Ishikawa (cell line): ENCODE data around the gene EEF1AKMT4.

Experiments used
- CREB1 ChIP-seq: IDR thresholded peaks from 2 replicates; pipeline ENCODE4 v1.6.1; 2012; ENCODE audit warnings: low read depth
- EGR1 ChIP-seq: IDR thresholded peaks from 2 replicates; pipeline ENCODE4 v1.6.1; 2012
- EP300 ChIP-seq: IDR thresholded peaks from 2 replicates; pipeline ENCODE4 v1.6.1; 2012; ENCODE audit warnings: borderline replicate concordance
- MAX ChIP-seq: IDR thresholded peaks from 2 replicates; pipeline ENCODE4 v1.6.1; 2012
- USF1 ChIP-seq: IDR thresholded peaks from 2 replicates; pipeline ENCODE4 v1.6.1; 2012
- YY1 ChIP-seq: IDR thresholded peaks from 2 replicates; pipeline ENCODE4 v1.6.1; 2012; ENCODE audit warnings: low read depth

GRCh38 chr3:184306341-184306972, 57.0 kb downstream of the EEF1AKMT4 start:
- TF ChIP-seq EGR1 (no peak), MAX (no peak), YY1 (no peak), CREB1 (no peak), EP300 (no peak), USF1 (no peak)
